Skin epidermis (tissue), 12 donors: Measurements from ENCODE around the gene COL25A1.
"Not testable (repeated sequence)": the region's sequence is repeated elsewhere in the genome, so short reads cannot be mapped to it uniquely, and the experiment has no call there.

Experiments
- H3K27ac ChIP-seq, 21 experiments: fragments of 200-600 bp; sonication (generic) in 11 of 21; one replicate each; pipeline ENCODE4 v1.5.0; 2020; ENCODE audit warnings: mild to moderate bottlenecking in 3 of 21, inconsistent platforms in 2 of 21, moderate library complexity in 2 of 21
- H3K4me3 ChIP-seq, 7 experiments: fragments of 200-600 bp; sonication (generic) in 2 of 7; one replicate each; pipeline ENCODE4 v1.5.0; 2020; ENCODE audit warnings: inconsistent platforms in 2 of 7, mild to moderate bottlenecking in 2 of 7, moderate library complexity in 1 of 7

Gene COL25A1

GRCh38 chr4:108988464-108989195 is 313.8 kb downstream of the COL25A1 start:
- Histone ChIP-seq H3K4me3 (no peak overlapping the region), H3K27ac (no peak overlapping the region)

- not testable (repeated sequence) for H3K4me3 ChIP-seq, H3K27ac ChIP-seq
Measured at GRCh38 chr4:108984495-108984894, 318.0 kb downstream of the COL25A1 start.

- H3K4me3 ChIP-seq, result no peak overlapping the region
Measured at GRCh38 chr4:108982402-108983185, 319.9 kb downstream of the COL25A1 start.

GRCh38 chr4:108980455-108981239 is 321.8 kb downstream of the COL25A1 start:
- H3K27ac ChIP-seq, result no peak overlapping the region
- no peak overlapping the region for H3K4me3 ChIP-seq

More at GRCh38 chr4:108982402-108983185, 319.9 kb downstream of the COL25A1 start:
- H3K27ac ChIP-seq, result peak overlapping the region in 3 of 21 experiments; percentile 5 to 30 (median 10)

- Histone ChIP-seq H3K4me3 (no peak overlapping the region), H3K27ac (no peak overlapping the region)
Measured at GRCh38 chr4:108979759-108980158, 322.7 kb downstream of the COL25A1 start.

GRCh38 chr4:108978066-108978465 is 324.4 kb downstream of the COL25A1 start:
- Histone ChIP-seq H3K4me3 (no peak overlapping the region), H3K27ac (no peak overlapping the region)

- Histone ChIP-seq H3K27ac (no peak overlapping the region), H3K4me3 (no peak overlapping the region)
Measured at GRCh38 chr4:108972613-108973283, 329.7 kb downstream of the COL25A1 start.

GRCh38 chr4:108971473-108971872 is 331.0 kb downstream of the COL25A1 start:
- Histone ChIP-seq H3K27ac (no peak overlapping the region), H3K4me3 (no peak overlapping the region)

GRCh38 chr4:108965472-108966076 is 336.9 kb downstream of the COL25A1 start:
- H3K4me3 ChIP-seq, result no peak overlapping the region

GRCh38 chr4:108965016-108965415 is 337.4 kb downstream of the COL25A1 start:
- no peak overlapping the region for H3K4me3 ChIP-seq
- H3K27ac ChIP-seq, result no peak overlapping the region

More at GRCh38 chr4:108965472-108966076, 336.9 kb downstream of the COL25A1 start:
- no peak overlapping the region for H3K27ac ChIP-seq

- no peak overlapping the region for H3K4me3 ChIP-seq
- H3K27ac ChIP-seq, result no peak overlapping the region
Measured at GRCh38 chr4:108963910-108964309, 338.5 kb downstream of the COL25A1 start.

- no peak overlapping the region for H3K27ac ChIP-seq
- no peak overlapping the region for H3K4me3 ChIP-seq
Measured at GRCh38 chr4:108959491-108959890, 343.0 kb downstream of the COL25A1 start.

GRCh38 chr4:108954880-108955279 is 347.6 kb downstream of the COL25A1 start:
- H3K4me3 ChIP-seq, result no peak overlapping the region
- H3K27ac ChIP-seq, result no peak overlapping the region

- H3K4me3 ChIP-seq, result no peak overlapping the region
- no peak overlapping the region for H3K27ac ChIP-seq
Measured at GRCh38 chr4:108953941-108954340, 348.5 kb downstream of the COL25A1 start.

- H3K27ac ChIP-seq, result no peak overlapping the region
- H3K4me3 ChIP-seq, result no peak overlapping the region
Measured at GRCh38 chr4:108950158-108950915, 352.1 kb downstream of the COL25A1 start.

GRCh38 chr4:108947526-108947925 is 354.9 kb downstream of the COL25A1 start:
- no peak overlapping the region for H3K4me3 ChIP-seq
- H3K27ac ChIP-seq, result no peak overlapping the region

GRCh38 chr4:108946237-108946636 is 356.2 kb downstream of the COL25A1 start:
- no peak overlapping the region for H3K4me3 ChIP-seq
- H3K27ac ChIP-seq, result no peak overlapping the region

GRCh38 chr4:108943976-108944591 is 358.4 kb downstream of the COL25A1 start:
- Histone ChIP-seq H3K4me3 (no peak overlapping the region), H3K27ac (no peak overlapping the region)
